A549 (cell line): ENCODE results near the gene RHEBL1.

Source experiments
- CHD2 ChIP-seq: fragments of 150-350 bp; IDR thresholded peaks from 2 replicates; pipeline ENCODE4 v1.6.1; 2014; ENCODE audit warnings: low read length; ENCODE audit not compliant: partially characterized antibody
- PHF8 ChIP-seq: fragments of 200-600 bp; sonication (generic); IDR thresholded peaks from 2 replicates; pipeline ENCODE4 v1.6.1; 2016; ENCODE audit warnings: low read depth, mild to moderate bottlenecking, antibody characterized with exemption, moderate library complexity, borderline replicate concordance
- POLR2A ChIP-seq: IDR thresholded peaks from 2 replicates; pipeline ENCODE4 v1.6.1; 2012; ENCODE audit warnings: mild to moderate bottlenecking, low read length
- RAD21 ChIP-seq, 2 experiments: fragments of >200 bp in 1 of 2; sonication (Bioruptor Twin) in 1 of 2; formaldehyde crosslinking in 1 of 2; IDR thresholded peaks in 1 of 2; conservative IDR thresholded peaks in 1 of 2; 2 replicates in 1 of 2; 3 replicates in 1 of 2; pipeline ENCODE4 v1.6.1; 2012 to 2018; ENCODE audit warnings: inconsistent platforms in 1 of 2
- RCOR1 ChIP-seq: fragments of 150-350 bp; IDR thresholded peaks from 2 replicates; pipeline ENCODE4 v1.6.1; 2014; ENCODE audit warnings: antibody characterized with exemption, low read length, low read depth
- RFX5 ChIP-seq: fragments of 450-650 bp; IDR thresholded peaks from 2 replicates; pipeline ENCODE4 v1.7.1; 2014; ENCODE audit warnings: antibody characterized with exemption, mild to moderate bottlenecking, moderate library complexity
- TF ChIP-seq, protein P1 (sequence below): fragments of >200 bp; sonication (Bioruptor Twin); formaldehyde crosslinking; IDR thresholded peaks from 3 replicates; pipeline ENCODE4 v1.5.1; 2016
- TF ChIP-seq, protein P2 (sequence below): IDR thresholded peaks from 2 replicates; pipeline ENCODE4 v1.6.1; 2012; ENCODE audit warnings: low read depth, borderline replicate concordance
- TF ChIP-seq, protein P3 (sequence below): IDR thresholded peaks from 2 replicates; pipeline ENCODE4 v1.6.1; 2012

DNA sequence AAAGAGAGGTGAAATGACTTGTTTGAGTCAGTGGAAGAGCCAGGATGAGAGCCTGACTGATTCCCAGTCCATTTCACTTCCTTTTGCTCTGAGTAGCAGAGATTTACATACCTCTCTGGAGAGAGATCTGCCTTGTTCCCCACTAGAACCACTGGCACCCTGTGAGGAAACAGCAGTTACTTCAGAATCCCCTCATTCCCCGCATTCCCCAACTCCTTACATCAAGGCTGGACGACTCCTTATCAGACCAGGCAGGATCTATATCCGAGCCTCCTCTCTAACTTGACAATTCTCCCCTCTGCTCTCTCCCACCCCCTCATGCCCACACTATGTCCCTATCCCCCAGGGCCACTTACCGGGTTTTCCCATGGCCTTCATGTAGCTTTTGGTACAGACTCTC lies 3.7 kb downstream of the RHEBL1 start:
- TF ChIP-seq RCOR1 = no peak
- TF ChIP-seq, protein P1, sequence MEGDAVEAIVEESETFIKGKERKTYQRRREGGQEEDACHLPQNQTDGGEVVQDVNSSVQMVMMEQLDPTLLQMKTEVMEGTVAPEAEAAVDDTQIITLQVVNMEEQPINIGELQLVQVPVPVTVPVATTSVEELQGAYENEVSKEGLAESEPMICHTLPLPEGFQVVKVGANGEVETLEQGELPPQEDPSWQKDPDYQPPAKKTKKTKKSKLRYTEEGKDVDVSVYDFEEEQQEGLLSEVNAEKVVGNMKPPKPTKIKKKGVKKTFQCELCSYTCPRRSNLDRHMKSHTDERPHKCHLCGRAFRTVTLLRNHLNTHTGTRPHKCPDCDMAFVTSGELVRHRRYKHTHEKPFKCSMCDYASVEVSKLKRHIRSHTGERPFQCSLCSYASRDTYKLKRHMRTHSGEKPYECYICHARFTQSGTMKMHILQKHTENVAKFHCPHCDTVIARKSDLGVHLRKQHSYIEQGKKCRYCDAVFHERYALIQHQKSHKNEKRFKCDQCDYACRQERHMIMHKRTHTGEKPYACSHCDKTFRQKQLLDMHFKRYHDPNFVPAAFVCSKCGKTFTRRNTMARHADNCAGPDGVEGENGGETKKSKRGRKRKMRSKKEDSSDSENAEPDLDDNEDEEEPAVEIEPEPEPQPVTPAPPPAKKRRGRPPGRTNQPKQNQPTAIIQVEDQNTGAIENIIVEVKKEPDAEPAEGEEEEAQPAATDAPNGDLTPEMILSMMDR = no peak
- TF ChIP-seq, protein P2, sequence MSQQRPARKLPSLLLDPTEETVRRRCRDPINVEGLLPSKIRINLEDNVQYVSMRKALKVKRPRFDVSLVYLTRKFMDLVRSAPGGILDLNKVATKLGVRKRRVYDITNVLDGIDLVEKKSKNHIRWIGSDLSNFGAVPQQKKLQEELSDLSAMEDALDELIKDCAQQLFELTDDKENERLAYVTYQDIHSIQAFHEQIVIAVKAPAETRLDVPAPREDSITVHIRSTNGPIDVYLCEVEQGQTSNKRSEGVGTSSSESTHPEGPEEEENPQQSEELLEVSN = no peak
- TF ChIP-seq, protein P3, sequence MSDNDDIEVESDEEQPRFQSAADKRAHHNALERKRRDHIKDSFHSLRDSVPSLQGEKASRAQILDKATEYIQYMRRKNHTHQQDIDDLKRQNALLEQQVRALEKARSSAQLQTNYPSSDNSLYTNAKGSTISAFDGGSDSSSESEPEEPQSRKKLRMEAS = no peak
- TF ChIP-seq RFX5 = no peak
- TF ChIP-seq POLR2A = no peak
- no peak for TF ChIP-seq PHF8
- TF ChIP-seq CHD2 = no peak
- no peak for TF ChIP-seq RAD21 (conservative IDR thresholded peaks at IDR 0.05 in 1 of 2, IDR thresholded peaks at IDR 0.05 in 1 of 2)
